GM19239 (cell line): Measurements from ENCODE around the gene COMMD4.
"Not testable (repeated sequence)": the region's sequence is repeated elsewhere in the genome, so short reads cannot be mapped to it uniquely, and the experiment has no call there.

ENCODE experiments used
- DNase-seq: peaks from one replicate; pipeline ENCODE4 v3.0.0; 2011; ENCODE audit warnings: low spot score; ENCODE audit not compliant: insufficient read length
- FAIRE-seq: peaks from 2 replicates; lab custom pipeline; 2011; peaks lifted over from hg19 to GRCh38; lab: Jason Lieb, UNC

Gene COMMD4

GRCh38 chr15:75335705-75336355 lies at the start of gene COMMD4:
TSS of gene COMMD4 (plus strand) at chr15:75336063. CDS start at chr15:75336090, 27 bp downstream.
- no peak for DNase-seq
- peak; percentile 88 for FAIRE-seq

GRCh38 chr15:75293660-75294059 lies 42.2 kb upstream of the COMMD4 start:
- FAIRE-seq, DNase-seq: not testable (repeated sequence)

GRCh38 chr15:75298541-75299310 lies 37.1 kb upstream of the COMMD4 start:
- not testable (repeated sequence) for FAIRE-seq, DNase-seq

- not testable (repeated sequence) for FAIRE-seq, DNase-seq
Measured at GRCh38 chr15:75299311-75299688, 36.6 kb upstream of the COMMD4 start.

- DNase-seq, FAIRE-seq: not testable (repeated sequence)
Measured at GRCh38 chr15:75300026-75300425, 35.8 kb upstream of the COMMD4 start.

GRCh38 chr15:75302318-75302717 lies 33.5 kb upstream of the COMMD4 start:
- DNase-seq (no peak), FAIRE-seq (no peak)

- not testable (repeated sequence) for DNase-seq, FAIRE-seq
Measured at GRCh38 chr15:75302753-75303152, 33.1 kb upstream of the COMMD4 start.

- FAIRE-seq, result no peak
- no peak for DNase-seq
Measured at GRCh38 chr15:75306188-75306587, 29.7 kb upstream of the COMMD4 start.

GRCh38 chr15:75307778-75308390 lies 28.0 kb upstream of the COMMD4 start:
- DNase-seq (peak; percentile 35), FAIRE-seq (no peak)

GRCh38 chr15:75309711-75310110 lies 26.2 kb upstream of the COMMD4 start:
- FAIRE-seq (no peak), DNase-seq (no peak)

GRCh38 chr15:75312548-75312947 lies 23.3 kb upstream of the COMMD4 start:
- not testable (repeated sequence) for FAIRE-seq, DNase-seq

- DNase-seq (no peak), FAIRE-seq (no peak)
Measured at GRCh38 chr15:75313116-75313845, 22.6 kb upstream of the COMMD4 start.

GRCh38 chr15:75314552-75315290 lies 21.1 kb upstream of the COMMD4 start:
- no peak for FAIRE-seq
- no peak for DNase-seq

- not testable (repeated sequence) for FAIRE-seq, DNase-seq
Measured at GRCh38 chr15:75319231-75319897, 16.5 kb upstream of the COMMD4 start.

GRCh38 chr15:75321711-75322110 lies 14.2 kb upstream of the COMMD4 start:
- FAIRE-seq, result no peak

GRCh38 chr15:75325922-75326321 lies 9.9 kb upstream of the COMMD4 start:
- no peak for DNase-seq
- FAIRE-seq, result no peak

More at GRCh38 chr15:75321711-75322110, 14.2 kb upstream of the COMMD4 start:
- no peak for DNase-seq

- DNase-seq (no peak), FAIRE-seq (no peak)
Measured at GRCh38 chr15:75327005-75327404, 8.9 kb upstream of the COMMD4 start.

GRCh38 chr15:75327491-75327890 lies 8.4 kb upstream of the COMMD4 start:
- no peak for DNase-seq
- FAIRE-seq, result no peak
